Measurements from ENCODE around the gene MTNR1B.

The MTNR1B gene

DNA sequence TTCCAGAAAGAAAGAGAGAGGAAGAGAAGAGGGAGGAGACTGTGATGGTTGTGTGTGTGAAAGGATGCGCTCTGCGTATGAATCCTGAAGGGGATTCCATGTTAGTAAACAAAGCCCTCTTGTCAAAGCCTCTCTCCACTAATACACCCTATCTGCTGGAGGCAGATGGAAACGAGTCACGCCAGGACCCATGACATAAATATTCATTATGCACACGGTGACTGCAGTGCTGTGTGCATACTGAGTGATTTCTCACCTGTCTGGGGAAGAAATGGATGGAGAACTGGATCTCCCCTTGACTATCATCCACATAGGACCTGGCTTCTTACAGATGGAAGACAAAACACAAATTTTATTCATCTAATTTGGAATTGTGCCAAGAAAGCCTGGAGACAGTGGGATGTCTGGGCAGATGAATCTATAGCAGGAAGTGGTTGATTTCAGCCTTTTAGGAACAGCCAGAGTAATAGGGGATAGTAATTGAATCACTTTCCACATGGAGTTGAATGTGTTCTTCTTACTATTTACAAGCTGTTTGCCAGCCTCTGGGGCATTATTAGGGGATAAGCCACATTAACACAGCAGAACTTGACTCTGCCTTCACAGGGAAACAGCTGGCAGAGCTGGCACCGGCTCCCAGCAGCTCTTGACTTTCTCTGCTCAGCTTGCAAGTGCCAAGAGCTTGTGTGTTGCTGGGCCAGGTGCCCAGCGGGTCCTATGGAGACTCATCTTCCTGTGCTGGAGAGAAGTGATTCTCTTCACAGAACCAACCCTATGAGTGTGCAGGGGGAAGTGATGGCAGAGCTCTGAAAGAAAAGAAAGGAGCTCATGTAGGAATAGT is 9.0 kb downstream of the MTNR1B start:
- no peak for DNase-seq (ENCODE audit: low spot score)

DNA sequence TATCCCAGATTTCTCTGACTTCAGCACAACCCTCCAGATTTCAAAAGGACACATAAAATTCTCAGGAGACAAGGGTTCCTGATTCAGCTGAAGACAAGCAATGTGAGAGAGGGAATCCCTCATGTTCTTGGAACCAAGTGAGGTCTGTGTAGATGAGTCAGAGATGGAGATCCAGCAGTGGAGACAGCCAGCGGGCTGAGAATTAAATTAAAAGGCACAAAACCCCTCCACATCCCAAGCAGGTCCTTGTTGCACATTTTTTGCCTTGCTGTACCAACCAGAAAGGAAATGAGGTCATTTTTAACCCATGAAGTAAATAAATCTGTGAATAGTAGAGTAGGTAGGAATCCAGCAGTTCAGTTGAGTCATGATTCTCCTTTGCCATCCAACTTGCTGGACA is 9.7 kb downstream of the MTNR1B start:
- peak; percentile 43 for DNase-seq (ENCODE audit: low spot score)

DNA sequence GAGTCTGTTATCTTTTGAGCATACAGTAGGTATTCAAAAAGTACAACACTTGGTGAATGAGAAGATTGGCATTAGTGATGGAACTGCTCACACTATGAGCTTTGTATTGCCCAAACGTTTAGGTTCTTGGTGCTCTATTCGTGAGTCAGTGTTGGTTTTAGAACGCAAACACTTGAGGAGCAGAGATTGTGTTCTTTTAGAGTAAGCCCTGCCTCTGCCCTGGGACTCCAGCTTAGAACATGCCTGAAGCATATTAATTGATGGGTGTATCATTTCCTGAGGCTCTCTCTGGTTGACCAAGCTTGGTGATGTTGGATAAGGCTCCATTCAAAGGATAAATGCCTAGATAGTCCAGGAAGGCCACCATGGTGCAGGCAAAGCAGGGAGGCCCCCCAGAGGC is 10.9 kb downstream of the MTNR1B start:
- DNase-seq (ENCODE audit: low spot score): no peak

DNA sequence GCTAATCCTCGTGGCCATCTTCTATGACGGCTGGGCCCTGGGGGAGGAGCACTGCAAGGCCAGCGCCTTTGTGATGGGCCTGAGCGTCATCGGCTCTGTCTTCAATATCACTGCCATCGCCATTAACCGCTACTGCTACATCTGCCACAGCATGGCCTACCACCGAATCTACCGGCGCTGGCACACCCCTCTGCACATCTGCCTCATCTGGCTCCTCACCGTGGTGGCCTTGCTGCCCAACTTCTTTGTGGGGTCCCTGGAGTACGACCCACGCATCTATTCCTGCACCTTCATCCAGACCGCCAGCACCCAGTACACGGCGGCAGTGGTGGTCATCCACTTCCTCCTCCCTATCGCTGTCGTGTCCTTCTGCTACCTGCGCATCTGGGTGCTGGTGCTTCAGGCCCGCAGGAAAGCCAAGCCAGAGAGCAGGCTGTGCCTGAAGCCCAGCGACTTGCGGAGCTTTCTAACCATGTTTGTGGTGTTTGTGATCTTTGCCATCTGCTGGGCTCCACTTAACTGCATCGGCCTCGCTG is 12.1 kb downstream of the MTNR1B start:
- no peak for DNase-seq (ENCODE audit: low spot score)

DNA sequence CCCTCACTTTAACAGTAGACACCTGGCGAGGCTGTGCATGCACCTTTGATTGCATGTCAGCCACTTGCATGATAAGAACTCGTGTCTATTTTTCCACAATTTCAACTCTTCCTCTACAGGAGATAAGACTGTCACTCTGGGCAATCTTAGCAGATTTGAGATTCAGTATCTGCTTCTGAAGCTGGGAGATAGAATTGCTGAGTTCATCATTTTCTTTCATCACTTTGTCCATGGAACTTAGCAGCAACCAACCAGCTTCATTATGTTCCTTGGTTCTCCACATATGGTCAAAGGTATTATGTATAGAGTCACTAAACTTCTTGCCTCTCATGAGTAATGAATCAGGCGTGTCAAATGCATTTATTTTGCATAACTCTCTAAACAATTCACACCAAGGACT is 17.1 kb downstream of the MTNR1B start:
- no peak for DNase-seq (ENCODE audit: low spot score)

DNA sequence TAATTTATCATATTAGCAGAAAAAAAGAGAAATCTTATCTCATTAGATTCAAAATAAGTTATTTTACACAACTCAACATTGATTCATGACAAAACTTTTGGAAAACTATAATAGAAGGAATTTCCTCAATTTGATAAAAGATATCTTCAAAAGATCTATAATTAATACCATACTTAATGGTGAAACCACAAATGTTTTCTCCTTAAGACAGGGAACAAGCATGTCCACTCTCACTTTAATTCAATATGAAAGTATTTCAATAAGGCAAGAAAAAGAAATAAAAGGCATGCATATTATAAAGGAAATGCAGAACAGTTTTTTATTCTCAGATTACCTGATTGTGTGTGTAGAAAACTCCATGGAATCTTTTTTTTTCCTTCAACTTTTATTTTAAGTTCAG is 23.6 kb downstream of the MTNR1B start:
- DNase-seq (ENCODE audit: low spot score): no peak

DNA sequence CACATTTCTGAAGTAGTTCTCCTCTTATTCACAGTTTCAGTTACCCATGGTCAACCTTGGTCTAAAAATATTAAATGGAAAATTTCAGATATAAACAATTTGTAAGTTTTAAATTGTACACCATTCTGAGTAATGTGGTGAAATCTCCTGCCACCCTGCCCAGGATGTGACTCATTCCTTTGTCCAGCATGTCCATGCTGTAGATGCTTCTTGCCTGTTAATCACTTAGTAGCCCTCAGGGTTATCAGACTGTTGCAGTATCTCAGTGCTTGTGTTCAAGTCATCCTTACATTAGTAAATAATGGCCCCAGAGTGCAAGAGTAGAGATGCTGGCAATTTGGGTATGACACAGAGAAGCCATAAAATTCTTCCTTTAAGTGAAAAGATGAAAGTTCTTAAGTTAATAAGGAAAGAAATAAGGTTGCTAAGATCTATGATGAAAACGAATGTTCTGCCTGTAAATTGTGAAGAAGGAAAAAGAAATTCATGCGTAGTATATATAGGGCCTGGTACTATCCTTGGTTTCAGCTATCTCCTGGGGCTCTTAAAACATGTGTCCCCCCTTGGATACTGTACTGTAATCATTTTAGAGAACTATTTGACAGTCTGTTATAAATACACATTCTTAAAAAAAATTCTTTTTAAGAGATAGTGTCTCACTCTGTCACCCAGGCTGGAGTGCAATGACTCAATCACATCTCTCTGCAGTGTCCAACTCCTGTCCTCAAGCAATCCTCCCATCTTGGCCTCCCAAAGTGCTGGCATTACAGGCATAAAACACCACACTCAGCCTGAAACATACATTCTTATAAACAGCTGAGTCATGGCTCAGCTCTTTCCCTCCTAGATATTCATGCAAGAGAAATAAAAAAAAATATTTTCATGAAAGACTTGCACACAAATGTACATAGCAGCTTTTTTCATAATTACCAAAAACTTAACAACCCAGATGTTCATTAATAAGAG is 31.3 kb downstream of the MTNR1B start:
- peak; percentile 73 for DNase-seq (ENCODE audit: low spot score)

DNA sequence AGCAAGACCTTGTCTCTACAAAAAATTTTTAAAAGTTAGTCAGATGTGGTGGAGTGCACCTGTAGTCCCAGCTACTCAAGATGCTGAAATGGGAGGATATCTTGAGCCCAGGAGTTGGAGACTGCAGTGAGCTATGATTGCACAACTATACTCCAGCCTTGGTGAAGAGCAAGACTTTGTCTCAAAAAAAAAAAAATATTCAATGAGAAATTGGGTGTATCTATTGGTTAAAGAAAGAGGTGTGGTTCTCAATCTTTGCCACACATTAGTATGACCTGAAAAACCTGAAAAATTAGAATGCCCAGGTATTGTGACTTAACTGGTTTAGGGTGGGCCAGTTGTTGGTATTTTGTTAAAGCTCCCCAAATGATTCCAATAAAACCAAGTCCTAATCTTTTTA is 32.4 kb downstream of the MTNR1B start:
- no peak for DNase-seq (ENCODE audit: low spot score)

DNA sequence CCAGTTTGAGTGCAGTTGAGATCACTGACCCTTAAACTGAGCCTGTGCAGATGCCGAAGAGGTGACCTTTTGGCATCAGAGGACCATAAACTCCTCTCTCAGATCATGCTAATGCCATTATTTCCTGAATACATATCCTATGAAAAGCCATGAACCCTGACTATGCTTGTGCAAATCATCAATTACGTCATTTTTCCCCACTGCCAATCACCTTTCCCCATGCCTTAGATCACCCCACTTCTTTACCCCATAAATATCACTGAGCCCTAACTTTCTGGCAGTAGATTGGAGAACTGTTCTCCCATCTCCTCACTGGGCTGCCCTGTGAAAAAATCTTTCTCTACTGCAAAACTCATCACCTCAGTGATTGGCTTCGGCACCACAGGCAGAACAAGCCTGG is 32.9 kb downstream of the MTNR1B start:
- DNase-seq (ENCODE audit: low spot score): no peak

GRCh38 chr11:93005239-93005638 is 35.8 kb downstream of the MTNR1B start:
- peak; percentile 39 for DNase-seq (ENCODE audit: low spot score)

DNA sequence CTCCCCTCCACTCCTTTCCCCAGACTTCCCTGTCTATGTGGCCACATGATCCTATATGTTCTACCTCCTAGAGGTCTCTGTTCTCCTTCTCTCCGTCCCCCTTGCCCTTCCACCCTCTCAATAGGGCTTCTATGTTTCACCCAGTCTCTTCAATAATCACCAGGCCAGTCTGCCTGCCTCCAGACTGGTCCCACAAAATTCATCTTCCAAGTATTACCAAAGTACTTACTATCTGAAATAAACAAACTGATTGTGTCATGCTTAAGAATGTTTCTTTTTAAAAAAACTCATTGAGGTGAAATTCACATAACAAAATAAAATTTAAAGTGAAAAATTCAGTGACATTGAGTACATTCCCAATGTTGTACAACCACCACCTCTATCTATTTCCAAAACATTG is 44.2 kb downstream of the MTNR1B start:
- DNase-seq (ENCODE audit: low spot score): no peak

DNA sequence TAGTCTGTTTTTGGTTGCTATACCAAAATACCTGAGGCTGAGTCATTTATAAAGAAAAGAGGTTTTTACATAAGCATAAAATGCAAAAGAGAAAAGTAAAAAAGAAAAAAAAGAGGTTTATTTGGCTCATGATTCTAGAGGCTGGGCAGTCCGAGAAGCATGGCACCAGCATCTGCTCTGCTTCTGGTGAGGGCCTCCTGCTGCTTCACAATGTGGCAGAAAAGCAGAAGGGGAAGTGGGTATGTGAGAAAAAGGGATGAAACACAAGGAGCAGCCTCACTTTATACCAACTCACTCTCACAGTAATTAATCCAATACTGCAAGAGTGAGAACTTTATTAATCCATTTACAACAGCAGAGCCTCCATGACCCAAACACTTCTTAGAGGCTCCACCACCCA is 47.1 kb downstream of the MTNR1B start:
- no peak for DNase-seq (ENCODE audit: low spot score)

GRCh38 chr11:93017821-93018690 is 48.6 kb downstream of the MTNR1B start:
- peak; percentile 36 for DNase-seq (ENCODE audit: low spot score)

- peak; percentile 53 for DNase-seq (ENCODE audit: low spot score)
Measured at GRCh38 chr11:93020248-93021046, 51.0 kb downstream of the MTNR1B start.

DNA sequence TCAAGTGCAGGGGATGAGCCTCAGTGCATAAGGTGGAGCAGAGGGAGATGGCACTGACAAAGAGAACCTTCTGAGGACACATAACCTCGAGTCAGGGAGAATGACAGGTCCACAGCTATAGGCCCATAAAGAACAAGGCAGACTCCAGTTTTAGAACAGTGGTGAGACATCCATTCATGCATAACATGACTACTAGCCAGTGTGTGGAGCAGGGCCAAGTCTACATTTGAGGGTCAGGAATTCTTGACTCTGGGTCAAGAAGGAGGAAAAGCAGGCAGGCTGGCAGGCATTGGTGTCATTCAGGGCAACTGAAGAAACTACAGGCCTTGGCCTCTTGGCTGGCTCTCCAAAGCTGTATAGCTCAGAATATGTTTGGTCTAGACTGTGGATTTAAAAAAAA is 54.9 kb downstream of the MTNR1B start:
- no peak for DNase-seq (ENCODE audit: low spot score)

GRCh38 chr11:93025558-93026255 is 56.3 kb downstream of the MTNR1B start:
- DNase-seq (ENCODE audit: low spot score): no peak

- no peak for DNase-seq (ENCODE audit: low spot score)
Measured at GRCh38 chr11:93028960-93029522, 59.6 kb downstream of the MTNR1B start.

DNA sequence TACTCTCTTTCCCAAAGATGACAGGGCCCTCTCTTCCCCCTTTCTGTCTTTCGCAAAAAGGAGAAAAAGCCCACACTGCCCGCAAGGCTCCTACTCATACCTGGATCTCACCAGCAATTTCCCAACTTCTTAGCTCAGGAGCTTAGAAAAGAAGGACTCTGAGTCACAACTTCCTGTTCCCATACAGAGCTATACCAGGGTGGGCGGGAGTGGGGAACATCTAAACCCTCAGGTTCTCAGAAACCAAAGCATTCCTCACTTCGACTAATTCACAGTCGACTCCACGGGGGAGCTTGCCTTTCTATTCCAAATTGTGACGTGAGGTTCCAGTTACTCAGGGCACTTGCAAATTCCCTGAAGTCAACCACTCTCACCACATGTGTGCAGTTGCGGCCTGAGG is 61.9 kb downstream of the MTNR1B start:
- no peak for DNase-seq (ENCODE audit: low spot score)

Data from AG08396 (cell line).